Natural killer cell (primary cell): ENCODE measurements around the gene WDR5. TPM values are rescaled to one million over a fixed set of nuclear protein-coding genes. Genes with fewer than 3 reads are reported as not detected.

ENCODE experiments used
- ATAC-seq, 3 donors: fragments of 150-1000 bp in 2 of 3; fragments of 200-7000 bp in 1 of 3; cut with Tn5 transposase; 1 replicate in 1 of 3; 2 replicates in 2 of 3; pipeline ENCODE4 v1.10.0; 2021; ENCODE audit warnings: mild to moderate bottlenecking in 2 of 3, moderate library complexity in 2 of 3
- DNase-seq, 2 donors: peaks; one replicate each; pipeline versions ENCODE4 v3.0.0 to v3.0.0-alpha.2; 2013 to 2021; ENCODE audit warnings: mixed read lengths in 1 of 2
- H3K27ac ChIP-seq: one replicate; pipeline ENCODE4 v1.5.1; 2013; ENCODE audit warnings: mild to moderate bottlenecking, low read length
- H3K27me3 ChIP-seq: one replicate; pipeline ENCODE4 v1.6.1; 2013; ENCODE audit warnings: low read length; ENCODE audit not compliant: control insufficient read depth, insufficient read depth
- H3K36me3 ChIP-seq: one replicate; pipeline ENCODE4 v1.6.1; 2013; ENCODE audit warnings: low read length; ENCODE audit not compliant: control insufficient read depth, insufficient read depth
- H3K4me1 ChIP-seq: one replicate; pipeline ENCODE4 v1.6.1; 2013; ENCODE audit warnings: low read length; ENCODE audit not compliant: control insufficient read depth, insufficient read depth
- H3K4me3 ChIP-seq: one replicate; pipeline ENCODE4 v1.5.1; 2013; ENCODE audit warnings: low read length
- H3K9me3 ChIP-seq: one replicate; pipeline ENCODE4 v1.6.1; 2013; ENCODE audit warnings: low read length; ENCODE audit not compliant: control insufficient read depth, insufficient read depth
- H3K27ac Mint-ChIP-seq, 2 donors: one replicate each; pipeline ENCODE4 v1.8.0; 2022; ENCODE audit warnings: mild to moderate bottlenecking in 2 of 2, mixed read lengths in 2 of 2, moderate library complexity in 1 of 2
- H3K27me3 Mint-ChIP-seq, 2 donors: one replicate each; pipeline ENCODE4 v1.8.0; 2022; ENCODE audit warnings: low read depth in 2 of 2, mixed read lengths in 2 of 2
- H3K36me3 Mint-ChIP-seq: one replicate; pipeline ENCODE4 v1.8.0; 2022; ENCODE audit warnings: mixed read lengths
- H3K4me1 Mint-ChIP-seq, 2 donors: one replicate each; pipeline ENCODE4 v1.8.0; 2022; ENCODE audit warnings: mixed read lengths in 2 of 2
- H3K4me3 Mint-ChIP-seq: one replicate; pipeline ENCODE4 v1.8.0; 2022; ENCODE audit warnings: mild to moderate bottlenecking, moderate library complexity, mixed read lengths
- H3K9me3 Mint-ChIP-seq, 2 donors: one replicate each; pipeline ENCODE4 v1.8.0; 2022; ENCODE audit warnings: mixed read lengths in 2 of 2
- WGBS: methylation state at CpG from one replicate; pipeline ENCODE4 v1.1.7; 2013; ENCODE audit warnings: missing lambda C conversion rate; ENCODE audit not compliant: insufficient coverage; 5-methylcytosine and 5-hydroxymethylcytosine counted together
- intact Hi-C: fragments of 100-400 bp; cut with micrococcal nuclease; formaldehyde crosslinking; loops from one replicate; pipeline ENCODE4 v1.14.2; 2022
- total RNA-seq, 4 donors: library from RNA; stranded (reverse); fragments of 120-200 nt in 1 of 4; gene quantifications; one replicate each; pipeline versions ENCODE4 v1.2.3 to v1.2.4, GENCODE V29; 2013 to 2022
- TF ChIP-seq, protein P1 (sequence below): fragments of 200-600 bp; IDR thresholded peaks from one replicate; pipeline ENCODE4 v1.8.0; 2022; ENCODE audit warnings: antibody characterized with exemption

Gene WDR5
- total RNA-seq, 3 donors from 2014 or later (not counting 1 experiment from before 2014, with no cell fraction given), result 12.9 to 18.6 (median 15.9) TPM

DNA sequence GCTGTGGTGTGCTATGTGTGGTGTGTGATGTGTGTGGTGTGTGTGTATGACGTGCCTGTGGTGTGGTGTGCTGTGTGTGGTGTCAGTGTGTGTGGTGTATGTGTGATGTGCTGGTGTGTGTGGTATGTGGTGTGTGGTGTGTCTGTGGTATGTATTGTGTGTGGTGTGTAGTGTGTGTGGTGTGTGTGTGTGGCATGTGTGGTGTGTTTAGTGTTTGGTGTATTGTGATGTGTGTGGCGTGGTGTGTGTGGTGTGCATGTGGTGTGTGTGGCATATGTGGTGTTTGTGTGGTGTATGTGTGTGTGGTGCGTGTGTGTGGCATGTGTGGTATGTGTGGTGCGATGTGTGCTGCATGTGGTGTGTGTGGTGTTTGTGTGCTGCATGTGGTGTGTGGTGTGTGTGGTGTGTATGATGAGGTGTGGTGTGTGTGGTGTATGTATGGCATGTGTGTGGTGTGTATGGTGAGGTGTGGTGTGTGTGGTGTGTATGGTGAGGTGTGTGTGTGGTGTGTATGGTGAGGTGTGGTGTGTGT lies 46.7 kb downstream of the WDR5 start:
- Histone ChIP-seq H3K9me3 (no peaks in the 10 kb centered on the region), H3K27ac (no peak overlapping the region), H3K4me1 (peaks cover 50% of the 10 kb centered on the region), H3K4me3 (no peak overlapping the region), H3K36me3 (no peaks in the 10 kb centered on the region), H3K27me3 (no peaks in the 10 kb centered on the region)
- Mint-ChIP-seq H3K27ac (peak overlapping the region; percentile 50 to 86), H3K9me3 (peaks cover 3 to 7% of the 10 kb centered on the region in 2 donors), H3K36me3 (no peaks in the 10 kb centered on the region), H3K4me1 (peaks cover 42 to 58% of the 10 kb centered on the region in 2 donors), H3K4me3 (peak overlapping the region; percentile 80), H3K27me3 (peaks cover 0 to 21% of the 10 kb centered on the region in 2 donors)
- WGBS, result 69% methylated on average over 4 of the region's 4 CpGs
- DNase-seq (peak; percentile 18 to 45), ATAC-seq (peak in 2 of 3 donors; percentile 55 to 63)
- intact Hi-C loops, result no loop called here
- TF ChIP-seq, protein P1, sequence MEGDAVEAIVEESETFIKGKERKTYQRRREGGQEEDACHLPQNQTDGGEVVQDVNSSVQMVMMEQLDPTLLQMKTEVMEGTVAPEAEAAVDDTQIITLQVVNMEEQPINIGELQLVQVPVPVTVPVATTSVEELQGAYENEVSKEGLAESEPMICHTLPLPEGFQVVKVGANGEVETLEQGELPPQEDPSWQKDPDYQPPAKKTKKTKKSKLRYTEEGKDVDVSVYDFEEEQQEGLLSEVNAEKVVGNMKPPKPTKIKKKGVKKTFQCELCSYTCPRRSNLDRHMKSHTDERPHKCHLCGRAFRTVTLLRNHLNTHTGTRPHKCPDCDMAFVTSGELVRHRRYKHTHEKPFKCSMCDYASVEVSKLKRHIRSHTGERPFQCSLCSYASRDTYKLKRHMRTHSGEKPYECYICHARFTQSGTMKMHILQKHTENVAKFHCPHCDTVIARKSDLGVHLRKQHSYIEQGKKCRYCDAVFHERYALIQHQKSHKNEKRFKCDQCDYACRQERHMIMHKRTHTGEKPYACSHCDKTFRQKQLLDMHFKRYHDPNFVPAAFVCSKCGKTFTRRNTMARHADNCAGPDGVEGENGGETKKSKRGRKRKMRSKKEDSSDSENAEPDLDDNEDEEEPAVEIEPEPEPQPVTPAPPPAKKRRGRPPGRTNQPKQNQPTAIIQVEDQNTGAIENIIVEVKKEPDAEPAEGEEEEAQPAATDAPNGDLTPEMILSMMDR, result no peak

DNA sequence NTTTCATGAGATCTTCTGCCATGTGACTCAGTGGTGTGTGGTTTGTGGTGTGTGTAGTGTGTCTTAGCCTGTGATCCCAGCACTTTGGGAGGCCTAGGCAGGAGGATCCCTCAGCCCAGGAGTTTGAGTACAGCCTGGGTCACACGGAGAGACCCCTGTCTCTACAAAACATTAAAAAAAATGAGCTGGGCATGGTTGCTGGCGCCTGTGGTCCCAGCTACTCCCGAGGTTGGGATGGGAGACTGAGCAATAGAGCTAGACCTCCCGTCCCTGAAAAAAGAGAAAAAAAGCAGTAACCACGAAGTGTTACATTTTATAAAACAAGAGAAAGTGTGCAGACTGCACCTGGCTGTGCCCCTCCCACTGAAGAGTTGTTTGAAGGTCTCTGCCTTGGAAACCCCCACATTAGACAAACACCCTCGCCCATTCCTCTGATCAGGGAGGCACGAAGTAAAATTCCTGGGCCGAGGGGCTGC lies 49.7 kb downstream of the WDR5 start:
- ATAC-seq, result peak; percentile 35 to 67 (median 41)
- peaks cover 31% of the 10 kb centered on the region for H3K4me1 ChIP-seq
- no peaks in the 10 kb centered on the region for H3K36me3 ChIP-seq
- H3K9me3 ChIP-seq, result no peaks in the 10 kb centered on the region
- peaks cover 3 to 7% of the 10 kb centered on the region in 2 donors for H3K9me3 Mint-ChIP-seq
- TF ChIP-seq, protein P1, result no peak
- peak; percentile 42 to 79 for DNase-seq
- no peaks in the 10 kb centered on the region for H3K36me3 Mint-ChIP-seq
- H3K4me3 ChIP-seq, result no peak overlapping the region
- peak overlapping the region; percentile 25 for H3K4me3 Mint-ChIP-seq
- no peaks in the 10 kb centered on the region for H3K27me3 ChIP-seq
- peak overlapping the region; percentile 78 to 79 for H3K27ac Mint-ChIP-seq
- 15% methylated on average over 5 of the region's 8 CpGs for WGBS
- peaks cover 0 to 18% of the 10 kb centered on the region in 2 donors for H3K27me3 Mint-ChIP-seq
- H3K4me1 Mint-ChIP-seq, result peaks cover 32 to 48% of the 10 kb centered on the region in 2 donors
- intact Hi-C loops, result no loop called here
- H3K27ac ChIP-seq, result no peak overlapping the region

DNA sequence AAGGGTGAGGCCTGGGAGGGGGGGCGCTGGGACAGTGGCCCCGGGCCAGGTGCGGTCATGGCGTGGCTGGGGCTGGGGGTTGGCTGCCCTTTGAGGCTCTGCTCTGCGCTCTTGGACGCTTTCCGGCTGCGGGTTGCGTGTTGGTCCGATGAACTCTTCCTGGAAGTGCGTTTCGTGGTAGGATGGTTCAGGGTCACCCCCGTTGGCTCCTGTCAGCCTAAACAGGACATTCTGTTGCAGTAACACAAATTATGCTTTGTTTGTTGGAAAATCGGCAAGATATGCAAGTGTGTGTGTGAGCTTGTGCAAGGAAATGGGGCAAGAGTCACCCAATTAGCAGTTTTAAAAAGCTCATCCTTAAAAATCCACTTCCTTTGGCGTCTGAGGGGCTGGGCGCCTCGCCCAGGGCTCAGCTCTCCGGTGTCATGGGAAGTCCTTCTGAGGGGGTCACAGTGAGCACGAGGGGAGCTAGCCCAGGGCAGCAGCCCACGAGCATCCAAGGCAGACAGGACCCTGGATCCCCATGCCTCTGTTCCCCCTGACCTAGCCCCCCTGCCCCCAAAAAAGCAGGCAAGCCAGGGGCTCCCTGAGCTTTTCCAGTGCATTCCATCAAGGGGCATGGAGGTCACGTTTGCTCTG lies 50.7 kb downstream of the WDR5 start:
- TF ChIP-seq, protein P1, result no peak
- no peaks in the 10 kb centered on the region for H3K36me3 Mint-ChIP-seq
- intact Hi-C loops, result no loop called here
- no peak overlapping the region for H3K4me3 Mint-ChIP-seq
- Histone ChIP-seq H3K27ac (no peak overlapping the region), H3K4me3 (no peak overlapping the region), H3K36me3 (no peaks in the 10 kb centered on the region), H3K27me3 (no peaks in the 10 kb centered on the region), H3K4me1 (peaks cover 21% of the 10 kb centered on the region), H3K9me3 (no peaks in the 10 kb centered on the region)
- H3K27ac Mint-ChIP-seq, result peak overlapping the region; percentile 34 to 68
- peaks cover 0 to 12% of the 10 kb centered on the region in 2 donors for H3K27me3 Mint-ChIP-seq
- peaks cover 22 to 38% of the 10 kb centered on the region in 2 donors for H3K4me1 Mint-ChIP-seq
- ATAC-seq, result no peak
- H3K9me3 Mint-ChIP-seq, result peaks cover 3 to 7% of the 10 kb centered on the region in 2 donors
- WGBS, result 81% methylated on average over 21 of the region's 21 CpGs
- no peak for DNase-seq
